Loucy (cell line): Measurements from ENCODE around the gene PHC3.

ENCODE experiments used
- H2AFZ ChIP-seq: fragments of 200-600 bp; sonication (generic); 2 replicates; pipeline ENCODE4 v1.6.0; 2016; ENCODE audit warnings: antibody characterized with exemption, mild to moderate bottlenecking, low read length, moderate library complexity
- H3F3A ChIP-seq: fragments of 200-600 bp; 2 replicates; pipeline ENCODE4 v1.6.0; 2016; ENCODE audit warnings: antibody characterized with exemption, low read depth, mild to moderate bottlenecking
- H3K27me3 ChIP-seq: fragments of 200-600 bp; sonication (generic); 2 replicates; pipeline ENCODE4 v1.6.1; 2014; ENCODE audit warnings: low read length, mild to moderate bottlenecking; ENCODE audit not compliant: insufficient read depth, poor library complexity, severe bottlenecking
- H3K36me3 ChIP-seq: fragments of 200-600 bp; sonication (generic); 2 replicates; pipeline ENCODE4 v1.6.1; 2016; ENCODE audit warnings: low read length; ENCODE audit not compliant: insufficient read depth
- H3K4me1 ChIP-seq: fragments of 200-600 bp; sonication (generic); 2 replicates; pipeline ENCODE4 v1.5.1; 2014; ENCODE audit warnings: low read length, mild to moderate bottlenecking; ENCODE audit not compliant: insufficient read depth, poor library complexity, severe bottlenecking
- H3K4me2 ChIP-seq: fragments of 200-600 bp; sonication (generic); 2 replicates; pipeline ENCODE4 v1.6.0; 2014; ENCODE audit warnings: antibody characterized with exemption, low read length, low read depth, mild to moderate bottlenecking; ENCODE audit not compliant: poor library complexity, severe bottlenecking
- H3K4me3 ChIP-seq: fragments of 200-600 bp; sonication (generic); 2 replicates; pipeline ENCODE4 v1.5.1; 2014; ENCODE audit warnings: low read length, mild to moderate bottlenecking, mixed read lengths; ENCODE audit not compliant: poor library complexity, severe bottlenecking
- H3K79me2 ChIP-seq: fragments of 200-600 bp; sonication (generic); 2 replicates; pipeline ENCODE4 v1.6.1; 2014; ENCODE audit warnings: low read length; ENCODE audit not compliant: insufficient read depth
- H3K9ac ChIP-seq: fragments of 200-600 bp; sonication (generic); 2 replicates; pipeline ENCODE4 v1.6.0; 2014; ENCODE audit warnings: mild to moderate bottlenecking, low read depth, low read length, moderate library complexity; ENCODE audit not compliant: poor library complexity, severe bottlenecking
- H3K9me2 ChIP-seq: fragments of 200-600 bp; sonication (generic); replicated peaks from 2 replicates; pipeline ENCODE4 v1.6.1; 2016; ENCODE audit warnings: low read depth, low read length, mixed read lengths
- H3K9me3 ChIP-seq: fragments of 200-600 bp; sonication (generic); 2 replicates; pipeline ENCODE4 v1.6.1; 2014; ENCODE audit warnings: mild to moderate bottlenecking, antibody characterized with exemption, low read length, low read depth; ENCODE audit not compliant: insufficient read depth
- H4K20me1 ChIP-seq: fragments of 200-600 bp; sonication (generic); 2 replicates; pipeline ENCODE4 v1.6.0; 2014; ENCODE audit warnings: antibody characterized with exemption, low read length, mild to moderate bottlenecking; ENCODE audit not compliant: insufficient read depth, poor library complexity, severe bottlenecking
- CTCF ChIP-seq: fragments of 200-600 bp; sonication (generic); conservative IDR thresholded peaks from 2 replicates; pipeline ENCODE4 v1.5.1; 2014; ENCODE audit warnings: mild to moderate bottlenecking, antibody characterized with exemption, low read length
- EZH2phosphoT487 ChIP-seq: fragments of 200-600 bp; IDR thresholded peaks from 2 replicates; pipeline ENCODE4 v1.6.1; 2018; ENCODE audit warnings: antibody characterized with exemption, mild to moderate bottlenecking, moderate library complexity, borderline replicate concordance

The PHC3 gene

GRCh38 chr3:170040418-170040817 is 141.1 kb downstream of the PHC3 start:
- no peaks in the 10 kb centered on the region for H4K20me1 ChIP-seq
- H3K9ac ChIP-seq: no peak overlapping the region
- no peak overlapping the region for H3K4me2 ChIP-seq
- H3K4me1 ChIP-seq: no peaks in the 10 kb centered on the region
- TF ChIP-seq EZH2phosphoT487: no peak
- no peaks in the 10 kb centered on the region for H3F3A ChIP-seq
- no peaks in the 10 kb centered on the region for H3K27me3 ChIP-seq
- no peak overlapping the region for H2AFZ ChIP-seq
- H3K9me2 ChIP-seq: no peaks in the 10 kb centered on the region
- H3K36me3 ChIP-seq: no peaks in the 10 kb centered on the region
- H3K9me3 ChIP-seq: no peaks in the 10 kb centered on the region
- H3K4me3 ChIP-seq: no peak overlapping the region
- H3K79me2 ChIP-seq: no peaks in the 10 kb centered on the region

- no peak overlapping the region for H3K4me3 ChIP-seq
- no peaks in the 10 kb centered on the region for H3K9me3 ChIP-seq
- no peak overlapping the region for H3K4me2 ChIP-seq
- H3K9me2 ChIP-seq: no peaks in the 10 kb centered on the region
- H3K36me3 ChIP-seq: no peaks in the 10 kb centered on the region
- no peak overlapping the region for H3K9ac ChIP-seq
- H4K20me1 ChIP-seq: no peaks in the 10 kb centered on the region
- TF ChIP-seq CTCF (no peak), EZH2phosphoT487 (no peak)
- H3K4me1 ChIP-seq: peaks cover 7% of the 10 kb centered on the region
- no peaks in the 10 kb centered on the region for H3F3A ChIP-seq
- H3K27me3 ChIP-seq: no peaks in the 10 kb centered on the region
- H2AFZ ChIP-seq: no peak overlapping the region
- H3K79me2 ChIP-seq: no peaks in the 10 kb centered on the region
Measured at GRCh38 chr3:170038434-170039110, 143.0 kb downstream of the PHC3 start.
